DOHH2 (cell line): ENCODE measurements around the gene ERAP2.

Source experiments
- CTCF ChIP-seq: fragments of 200-600 bp; sonication (generic); IDR thresholded peaks from one replicate; pipeline ENCODE4 v1.5.1; 2014; ENCODE audit warnings: antibody characterized with exemption, mild to moderate bottlenecking, low read depth, low read length; ENCODE audit not compliant: poor library complexity, severe bottlenecking
- EZH2phosphoT487 ChIP-seq: fragments of 200-600 bp; sonication (generic); IDR thresholded peaks from 2 replicates; pipeline ENCODE4 v1.6.1; 2017; ENCODE audit warnings: borderline replicate concordance, mild to moderate bottlenecking, antibody characterized with exemption, low read length, moderate library complexity, mixed read lengths

GRCh38 chr5:96942078-96942477, 65.8 kb downstream of the ERAP2 start:
- TF ChIP-seq CTCF (no peak), EZH2phosphoT487 (no peak)
